GM21515 (cell line): ENCODE measurements around the gene TAF13.
"Not testable (repeated sequence)": the region's sequence is repeated elsewhere in the genome, so short reads cannot be mapped to it uniquely, and the experiment has no call there.

Experiments
- ATAC-seq: cut with Tn5 transposase; IDR thresholded peaks from one replicate; pipeline ENCODE4 v1.9.1; 2021; ENCODE audit not compliant: unreplicated experiment

The TAF13 gene

GRCh38 chr1:109048335-109048734 lies 27.5 kb downstream of the TAF13 start:
- ATAC-seq: no peak

- no peak for ATAC-seq
These were observed 28.5 kb downstream of the TAF13 start for GRCh38 chr1:109047339-109047738.

GRCh38 chr1:109046671-109047070 lies 29.1 kb downstream of the TAF13 start:
- ATAC-seq: no peak

- ATAC-seq: no peak
These were observed 30.2 kb downstream of the TAF13 start for GRCh38 chr1:109045595-109045994.

- peak; percentile 96 for ATAC-seq
These were observed 34.0 kb downstream of the TAF13 start, which contains the start of gene WDR47 for GRCh38 chr1:109041621-109042468. Gene WDR47 (minus strand): TSS chr1:109042102. CDS start chr1:109023512, 18,590 bp downstream.

- peak; percentile 17 for ATAC-seq
These were observed 34.7 kb downstream of the TAF13 start for GRCh38 chr1:109040989-109041620.

- no peak for ATAC-seq
These were observed 35.2 kb downstream of the TAF13 start for GRCh38 chr1:109040627-109040988.

- no peak for ATAC-seq
These were observed 41.4 kb downstream of the TAF13 start for GRCh38 chr1:109034382-109034781.

GRCh38 chr1:109029493-109029892 lies 46.3 kb downstream of the TAF13 start:
- not testable (repeated sequence) for ATAC-seq

- ATAC-seq: no peak
These were observed 48.0 kb downstream of the TAF13 start for GRCh38 chr1:109027841-109028240.

GRCh38 chr1:109025694-109026093 lies 50.1 kb downstream of the TAF13 start:
- no peak for ATAC-seq

GRCh38 chr1:109024646-109025045 lies 51.2 kb downstream of the TAF13 start:
- ATAC-seq: no peak

- no peak for ATAC-seq
These were observed 55.0 kb downstream of the TAF13 start for GRCh38 chr1:109020693-109021257.

- ATAC-seq: not testable (repeated sequence)
These were observed 58.1 kb downstream of the TAF13 start for GRCh38 chr1:109017719-109018118.

GRCh38 chr1:109017134-109017533 lies 58.7 kb downstream of the TAF13 start:
- ATAC-seq: no peak
